GM19467 (cell line): ENCODE results near the gene PSMA7.

Experiments used
- ATAC-seq: cut with Tn5 transposase; IDR thresholded peaks from one replicate; pipeline ENCODE4 v1.9.1; 2021; ENCODE audit warnings: mild to moderate bottlenecking, moderate library complexity; ENCODE audit not compliant: unreplicated experiment

PSMA7 gene

GRCh38 chr20:62143081-62143956 lies at the start of gene PSMA7, which contains the start of gene SS18L1:
PSMA7 (minus strand) TSS chr20:62143394; CDS start chr20:62143303, 91 bp downstream.
SS18L1 (plus strand) TSS chr20:62143769; CDS start chr20:62143821, 52 bp downstream.
- peak; percentile 69 for ATAC-seq

DNA sequence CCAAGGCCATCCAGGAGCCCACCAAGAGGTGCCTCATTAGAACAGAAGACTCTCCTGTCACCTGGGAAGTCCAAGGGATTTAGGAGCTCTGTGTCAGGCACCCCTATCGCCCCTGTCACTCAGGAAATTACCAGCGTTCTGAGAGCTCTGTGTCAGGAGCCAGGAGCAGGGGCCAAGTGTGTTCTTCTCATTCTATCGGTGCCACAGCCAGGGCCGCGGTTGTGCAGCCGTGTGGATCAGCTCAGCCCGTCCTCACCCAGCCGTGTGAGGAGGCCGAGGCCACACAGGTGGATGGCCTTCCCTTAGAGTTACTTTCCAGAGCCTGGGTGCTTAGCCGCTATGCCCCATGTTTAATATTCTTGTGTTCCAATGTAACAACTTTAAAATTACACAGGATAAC lies 49.4 kb upstream of the PSMA7 start:
- ATAC-seq: no peak

DNA sequence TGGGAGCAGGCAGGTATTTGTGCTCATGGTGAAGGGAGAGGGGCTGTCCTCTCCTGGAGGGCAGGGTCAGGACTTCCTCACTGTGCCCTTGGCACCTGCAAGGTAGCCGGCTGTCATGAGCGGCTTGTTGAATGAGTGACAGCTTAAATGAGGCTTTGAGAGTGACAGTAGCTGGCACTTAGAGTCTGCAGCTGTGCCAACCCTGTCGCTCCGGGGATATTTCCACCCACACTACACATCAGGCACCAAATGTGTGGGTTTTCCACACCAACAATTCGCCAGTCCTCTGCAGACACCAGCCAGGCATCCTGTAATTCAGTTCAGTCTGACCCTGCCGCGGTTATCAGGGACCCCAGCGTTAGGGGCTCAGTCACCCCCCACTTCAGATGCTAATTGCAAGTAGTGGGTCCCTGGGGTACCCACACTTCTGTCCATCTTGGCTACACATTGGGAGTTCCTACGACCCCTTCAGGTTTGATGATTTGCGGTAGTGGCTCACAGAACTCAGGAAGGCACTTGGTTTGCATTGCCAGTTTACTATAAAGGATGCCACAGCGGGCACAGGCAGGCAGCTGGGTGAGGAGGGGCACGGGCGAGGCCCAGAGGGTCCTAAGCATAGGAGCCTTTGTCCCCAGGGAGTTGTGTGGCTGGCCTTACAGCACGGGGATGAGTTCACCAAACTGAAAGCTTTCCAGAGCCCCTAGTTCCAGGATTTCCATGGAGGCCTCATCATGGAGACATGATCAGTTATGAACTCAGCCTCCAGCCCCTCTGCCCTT lies 48.8 kb upstream of the PSMA7 start:
- no peak for ATAC-seq

DNA sequence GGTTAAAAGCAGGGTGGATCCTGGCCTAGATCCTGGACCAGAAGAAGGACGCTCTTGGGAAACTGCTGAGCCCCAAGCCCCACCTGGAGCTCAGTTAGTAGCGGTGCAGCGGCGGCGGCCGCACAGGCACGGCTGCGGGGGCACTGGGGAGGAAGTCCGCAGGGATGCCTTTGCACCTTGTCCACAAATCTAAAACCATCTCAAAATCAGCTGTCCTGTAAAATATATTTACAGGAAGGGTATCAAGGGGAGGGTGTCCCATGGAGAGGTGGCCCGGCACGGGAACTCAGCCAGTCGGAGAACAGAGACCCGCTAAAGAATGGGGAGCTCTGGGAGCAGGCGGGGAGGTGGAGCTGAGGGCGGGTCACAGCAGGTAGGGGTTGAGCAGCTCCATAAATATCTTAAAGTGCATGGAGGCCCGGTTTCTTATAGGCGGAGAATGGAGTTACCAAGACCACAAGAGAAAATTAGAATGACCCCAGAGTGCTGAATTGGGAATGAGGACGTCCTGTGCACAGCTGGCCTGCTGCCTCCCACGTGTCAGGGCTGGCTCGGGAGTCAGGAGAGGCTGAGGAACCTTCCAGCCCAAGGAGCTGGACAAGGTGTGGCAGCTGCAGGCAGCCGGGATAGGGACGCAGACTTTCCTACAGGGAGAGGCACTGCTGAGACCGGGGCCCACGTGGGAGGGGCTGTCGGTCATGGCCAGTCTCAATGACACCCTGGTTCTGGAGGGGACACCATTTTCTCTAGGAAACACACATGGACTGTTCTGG lies 47.6 kb upstream of the PSMA7 start:
- no peak for ATAC-seq

- no peak for ATAC-seq
These were observed 44.0 kb upstream of the PSMA7 start for GRCh38 chr20:62186887-62187866.

DNA sequence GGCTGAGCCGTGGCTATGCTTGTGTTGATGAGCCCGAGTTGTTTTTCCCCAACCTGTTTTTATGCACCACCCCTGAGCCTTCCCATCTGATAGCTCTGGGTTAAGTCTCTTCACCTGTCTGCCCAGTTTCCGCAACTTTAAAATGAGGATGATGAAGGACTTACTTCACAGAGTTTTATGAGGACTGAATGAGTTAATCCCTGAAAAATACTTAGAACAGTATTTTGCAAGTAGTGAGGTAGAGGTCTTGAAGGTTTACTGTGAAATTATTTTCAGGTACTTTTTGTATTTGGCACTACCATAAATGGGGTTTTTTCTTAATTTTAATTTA lies 42.9 kb upstream of the PSMA7 start:
- ATAC-seq: no peak

GRCh38 chr20:62183426-62184142 lies 40.4 kb upstream of the PSMA7 start:
- ATAC-seq: no peak

- ATAC-seq: peak; percentile 85
These were observed 39.6 kb upstream of the PSMA7 start, which contains the start of gene MTG2 for GRCh38 chr20:62182469-62183425. MTG2 (plus strand) TSS chr20:62183028; CDS start chr20:62193421, 10,393 bp downstream.

DNA sequence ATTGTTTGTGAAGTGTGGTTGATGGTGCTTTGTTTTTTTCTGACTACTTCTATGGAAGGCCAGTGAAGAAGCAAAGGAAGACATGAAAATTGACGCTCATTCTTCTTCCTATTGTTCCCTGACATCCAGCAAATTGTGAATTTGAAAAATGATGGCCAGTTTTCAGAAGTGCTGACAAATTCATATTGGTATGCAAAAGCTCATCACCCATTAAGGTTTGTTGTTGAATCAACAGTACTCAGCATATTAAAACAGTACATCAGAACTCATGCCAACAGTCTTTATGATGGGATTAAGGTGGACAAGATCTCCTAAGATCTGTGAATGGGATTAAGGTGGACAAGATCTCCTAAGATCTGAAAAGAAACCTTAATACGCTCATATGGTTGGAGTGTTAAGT lies 38.6 kb upstream of the PSMA7 start:
- ATAC-seq: no peak

DNA sequence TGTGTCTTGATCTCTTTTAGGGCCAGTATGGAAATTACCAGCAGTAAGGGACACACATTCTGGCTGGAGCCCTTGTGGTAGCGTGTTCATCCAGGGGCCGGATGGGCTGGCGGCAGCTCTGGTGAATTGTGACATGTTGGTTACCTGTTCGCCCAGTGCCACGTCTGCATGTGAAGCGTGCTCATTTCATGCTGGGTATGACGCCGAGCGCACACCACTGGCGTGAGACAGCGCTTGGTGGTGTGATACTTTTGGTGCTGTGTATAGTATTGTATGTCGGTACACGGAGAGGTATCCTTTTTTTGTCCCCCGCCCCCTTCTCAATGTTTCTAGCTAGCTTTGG lies 35.9 kb upstream of the PSMA7 start:
- ATAC-seq: no peak

DNA sequence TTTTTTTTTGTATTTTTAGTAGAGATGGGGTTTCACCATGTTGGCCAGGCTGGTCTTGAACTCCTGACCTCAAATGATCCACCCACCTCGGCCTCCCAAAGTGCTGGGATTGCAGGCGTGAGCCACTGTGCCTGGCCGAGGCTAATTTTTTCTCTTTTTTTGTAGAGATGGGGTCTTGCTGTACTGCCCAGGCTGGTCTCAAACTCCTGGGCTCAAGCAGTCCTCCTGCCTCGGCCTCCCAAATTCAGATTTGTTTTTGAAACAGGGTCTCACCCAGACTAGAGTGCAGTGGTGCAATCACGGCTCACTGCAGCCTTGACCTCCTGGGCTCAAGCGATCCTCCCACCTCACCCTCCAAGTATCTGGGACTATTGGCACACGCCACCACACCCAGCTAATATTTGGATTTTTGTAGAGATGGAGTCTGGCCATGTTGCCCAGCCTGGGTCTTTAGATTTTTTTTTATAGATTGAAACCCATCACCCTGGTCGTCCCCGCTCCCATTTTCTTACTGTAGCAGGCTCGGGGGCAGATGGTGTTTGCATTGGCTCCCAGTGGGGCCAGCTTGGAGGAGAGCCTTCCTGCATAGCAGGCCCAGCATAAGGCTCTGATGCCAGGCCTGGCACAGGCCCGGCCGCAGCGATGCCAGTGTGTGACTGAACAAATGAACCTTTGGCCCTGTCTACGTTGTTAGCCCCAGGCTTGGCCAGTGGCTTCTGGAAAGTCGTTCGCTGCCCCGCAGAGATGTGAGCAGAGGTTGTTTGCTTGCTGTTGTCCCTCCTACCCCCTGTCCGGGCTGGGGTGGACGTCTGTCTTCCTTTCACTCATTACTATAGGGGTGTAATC lies 35.3 kb upstream of the PSMA7 start:
- ATAC-seq: no peak

DNA sequence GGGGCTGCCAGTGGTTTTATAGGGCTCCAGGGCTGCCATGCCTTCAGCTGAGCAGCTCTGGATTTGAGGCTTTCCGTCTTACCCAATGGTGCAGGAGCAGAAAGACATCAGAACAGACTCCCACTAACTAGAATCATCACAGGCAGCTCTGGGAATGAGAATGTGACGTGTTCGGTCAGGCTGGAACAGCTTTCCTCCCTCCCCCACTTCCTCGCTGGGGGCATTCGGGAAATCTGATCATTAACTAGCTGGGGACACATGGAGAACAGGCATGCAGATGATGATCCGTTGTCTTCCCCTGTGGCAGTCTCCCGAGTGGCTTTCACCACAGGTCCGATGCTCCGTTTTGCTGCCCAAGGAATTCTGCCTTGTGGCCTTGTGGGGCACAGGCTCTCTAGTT lies 34.1 kb upstream of the PSMA7 start:
- ATAC-seq: no peak

- ATAC-seq: no peak
These were observed 33.7 kb upstream of the PSMA7 start for GRCh38 chr20:62176866-62177265.

DNA sequence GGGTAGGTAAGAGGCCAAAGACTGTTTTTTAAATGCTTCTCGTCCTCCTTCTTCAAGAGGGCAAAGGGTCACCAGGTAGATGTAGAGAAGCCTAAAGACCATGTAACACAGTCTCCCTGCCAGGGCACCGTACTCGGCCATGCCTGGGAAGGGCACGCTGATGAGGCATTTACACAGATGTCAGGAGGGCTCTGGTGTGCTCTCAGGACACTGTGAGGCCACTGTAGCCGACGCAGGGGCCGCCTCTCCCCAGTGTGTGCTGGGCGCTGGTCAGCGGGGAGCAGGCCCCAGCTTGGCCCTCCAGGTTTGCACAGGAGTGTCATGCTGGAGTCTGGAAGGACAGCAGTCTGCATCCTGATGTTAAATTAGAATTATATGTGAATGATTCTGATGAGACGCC lies 32.5 kb upstream of the PSMA7 start:
- ATAC-seq: no peak

DNA sequence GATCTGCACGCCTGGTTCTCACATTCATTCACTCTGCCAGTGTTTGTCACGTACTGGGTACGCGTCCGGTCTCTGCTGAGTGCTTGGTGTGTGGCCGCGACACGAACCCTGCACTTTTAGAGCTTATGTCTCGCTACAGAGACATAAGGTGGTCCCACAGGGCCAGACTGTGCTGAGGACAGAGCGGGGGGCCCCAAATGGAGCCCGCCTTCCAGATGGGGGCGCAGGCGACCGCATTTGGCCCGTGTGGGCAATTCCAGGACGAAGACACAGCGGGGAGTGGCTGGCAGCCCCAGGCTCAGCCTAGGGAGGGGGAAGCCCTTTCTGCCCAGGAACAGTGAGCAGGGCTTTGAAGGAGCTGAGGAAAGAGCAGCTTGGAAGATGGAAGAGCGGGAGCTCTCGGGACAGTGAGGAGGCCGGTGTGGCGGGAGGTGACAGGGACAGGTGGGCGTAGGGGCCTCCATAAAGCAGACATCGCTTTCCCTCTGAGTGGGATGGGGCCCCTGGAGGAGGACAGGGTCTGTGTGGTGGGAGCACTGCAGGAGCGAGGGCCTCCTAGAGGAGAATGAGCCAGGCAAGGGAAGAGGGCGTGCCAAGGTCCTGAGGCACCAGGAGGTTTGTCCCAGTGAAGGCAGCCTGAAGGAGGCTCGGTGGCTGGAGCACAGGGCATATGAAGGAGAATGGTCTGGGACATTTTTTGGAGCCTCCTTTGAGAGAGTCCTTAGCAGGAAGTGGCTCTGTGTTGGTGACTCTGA lies 31.9 kb upstream of the PSMA7 start:
- ATAC-seq: no peak

DNA sequence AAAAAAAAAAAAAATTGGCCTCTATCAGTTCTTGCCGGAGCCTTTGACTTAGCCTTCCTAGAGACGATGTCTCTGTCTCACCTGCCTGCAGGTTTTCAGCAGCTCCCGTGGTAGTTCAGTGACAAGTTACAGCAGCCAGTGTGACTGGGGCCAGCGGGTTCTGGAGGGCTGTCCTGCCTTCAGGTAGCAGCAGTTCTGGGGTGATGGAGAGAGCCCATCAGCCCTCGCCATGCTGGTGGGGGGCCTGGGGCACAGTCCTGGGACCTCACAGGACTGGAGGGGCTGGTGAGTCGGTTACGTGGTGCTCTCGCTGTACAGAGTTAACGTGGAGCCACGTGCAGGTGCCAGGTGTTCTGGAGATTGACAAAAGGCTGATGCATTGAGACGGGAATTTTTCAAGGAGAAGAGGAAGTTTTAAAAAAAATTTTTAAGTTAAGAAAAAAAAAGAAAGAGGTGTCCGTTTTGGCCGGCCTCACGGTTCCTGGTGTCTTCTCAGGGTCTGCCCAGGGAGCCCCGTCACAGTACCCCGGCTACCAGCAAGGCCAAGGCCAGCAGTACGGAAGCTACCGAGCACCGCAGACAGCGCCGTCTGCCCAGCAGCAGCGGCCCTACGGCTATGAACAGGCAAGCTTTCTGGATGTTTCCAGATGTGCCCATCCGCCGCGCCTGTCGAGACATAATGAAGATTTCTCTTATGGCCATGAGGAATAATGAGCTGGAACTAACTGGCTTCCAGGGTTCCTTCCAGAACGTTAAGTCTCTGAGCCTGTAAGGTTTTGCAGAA lies 31.0 kb upstream of the PSMA7 start:
- no peak for ATAC-seq
